SH-SY5Y (cell line): ENCODE data around the gene MYZAP.

Experiments
- GATA2 ChIP-seq: IDR thresholded peaks from 2 replicates; pipeline ENCODE4 v1.6.1; 2011; ENCODE audit warnings: mild to moderate bottlenecking, low read depth, low read length
- GATA3 ChIP-seq: IDR thresholded peaks from 2 replicates; pipeline ENCODE4 v1.6.1; 2011; ENCODE audit warnings: low read depth, mild to moderate bottlenecking, low read length, moderate library complexity

DNA sequence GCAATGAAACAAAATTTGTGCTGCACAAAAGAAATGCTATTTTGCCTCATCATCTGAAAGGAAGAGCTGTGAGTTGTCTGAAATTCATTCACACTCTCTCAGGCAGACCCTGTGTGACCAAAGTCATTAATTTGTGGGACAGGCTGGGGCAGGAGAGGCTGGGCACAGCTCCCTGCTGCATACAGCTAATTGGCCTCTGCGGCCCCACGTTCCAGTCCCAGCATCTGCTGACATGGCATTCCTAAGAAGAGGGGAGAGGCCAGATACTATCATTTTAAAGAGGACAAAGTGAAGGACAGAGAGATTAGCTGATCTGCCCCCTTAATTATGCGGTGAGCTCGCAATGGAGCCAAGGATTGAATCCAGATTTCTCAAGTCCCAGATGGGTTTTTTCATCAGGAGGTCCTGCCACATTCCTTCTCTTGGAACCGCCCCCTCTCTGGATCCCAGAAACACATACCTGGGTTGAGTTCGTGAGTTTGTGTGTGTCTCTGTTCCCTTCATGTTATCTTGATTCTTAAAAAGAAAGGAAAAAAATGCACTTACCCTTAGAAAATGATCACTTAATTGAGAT, 139.9 kb downstream of the MYZAP start:
- TF ChIP-seq GATA2 = no peak
- TF ChIP-seq GATA3 = no peak
